Dermis blood vessel endothelial cell (primary cell): ENCODE measurements around the gene ZNF469. TPM values are rescaled to one million over a fixed set of nuclear protein-coding genes. Genes with fewer than 3 reads are reported as not detected.

ENCODE experiments used
- DNase-seq: peaks from one replicate; pipeline ENCODE4 v3.0.0; 2010
- total RNA-seq: library from RNA; depleted of rRNA; stranded (reverse); fragments of >200 nt; gene quantifications from 2 replicates; pipeline ENCODE4 v1.2.3, GENCODE V29; 2014

The ZNF469 gene, protein sequence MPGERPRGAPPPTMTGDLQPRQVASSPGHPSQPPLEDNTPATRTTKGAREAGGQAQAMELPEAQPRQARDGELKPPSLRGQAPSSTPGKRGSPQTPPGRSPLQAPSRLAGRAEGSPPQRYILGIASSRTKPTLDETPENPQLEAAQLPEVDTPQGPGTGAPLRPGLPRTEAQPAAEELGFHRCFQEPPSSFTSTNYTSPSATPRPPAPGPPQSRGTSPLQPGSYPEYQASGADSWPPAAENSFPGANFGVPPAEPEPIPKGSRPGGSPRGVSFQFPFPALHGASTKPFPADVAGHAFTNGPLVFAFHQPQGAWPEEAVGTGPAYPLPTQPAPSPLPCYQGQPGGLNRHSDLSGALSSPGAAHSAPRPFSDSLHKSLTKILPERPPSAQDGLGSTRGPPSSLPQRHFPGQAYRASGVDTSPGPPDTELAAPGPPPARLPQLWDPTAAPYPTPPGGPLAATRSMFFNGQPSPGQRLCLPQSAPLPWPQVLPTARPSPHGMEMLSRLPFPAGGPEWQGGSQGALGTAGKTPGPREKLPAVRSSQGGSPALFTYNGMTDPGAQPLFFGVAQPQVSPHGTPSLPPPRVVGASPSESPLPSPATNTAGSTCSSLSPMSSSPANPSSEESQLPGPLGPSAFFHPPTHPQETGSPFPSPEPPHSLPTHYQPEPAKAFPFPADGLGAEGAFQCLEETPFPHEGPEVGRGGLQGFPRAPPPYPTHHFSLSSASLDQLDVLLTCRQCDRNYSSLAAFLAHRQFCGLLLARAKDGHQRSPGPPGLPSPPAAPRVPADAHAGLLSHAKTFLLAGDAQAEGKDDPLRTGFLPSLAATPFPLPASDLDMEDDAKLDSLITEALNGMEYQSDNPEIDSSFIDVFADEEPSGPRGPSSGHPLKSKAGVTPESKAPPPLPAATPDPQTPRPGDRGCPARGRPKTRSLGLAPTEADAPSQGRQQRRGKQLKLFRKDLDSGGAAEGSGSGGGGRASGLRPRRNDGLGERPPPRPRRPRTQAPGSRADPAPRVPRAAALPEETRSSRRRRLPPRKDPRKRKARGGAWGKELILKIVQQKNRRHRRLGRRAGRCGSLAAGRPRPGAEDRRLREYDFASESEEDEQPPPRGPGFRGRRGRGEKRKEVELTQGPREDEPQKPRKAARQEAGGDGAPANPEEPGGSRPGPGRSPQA (N-terminal part only)
- total RNA-seq, result 0.79 and 1.0 TPM in 2 replicates

DNA sequence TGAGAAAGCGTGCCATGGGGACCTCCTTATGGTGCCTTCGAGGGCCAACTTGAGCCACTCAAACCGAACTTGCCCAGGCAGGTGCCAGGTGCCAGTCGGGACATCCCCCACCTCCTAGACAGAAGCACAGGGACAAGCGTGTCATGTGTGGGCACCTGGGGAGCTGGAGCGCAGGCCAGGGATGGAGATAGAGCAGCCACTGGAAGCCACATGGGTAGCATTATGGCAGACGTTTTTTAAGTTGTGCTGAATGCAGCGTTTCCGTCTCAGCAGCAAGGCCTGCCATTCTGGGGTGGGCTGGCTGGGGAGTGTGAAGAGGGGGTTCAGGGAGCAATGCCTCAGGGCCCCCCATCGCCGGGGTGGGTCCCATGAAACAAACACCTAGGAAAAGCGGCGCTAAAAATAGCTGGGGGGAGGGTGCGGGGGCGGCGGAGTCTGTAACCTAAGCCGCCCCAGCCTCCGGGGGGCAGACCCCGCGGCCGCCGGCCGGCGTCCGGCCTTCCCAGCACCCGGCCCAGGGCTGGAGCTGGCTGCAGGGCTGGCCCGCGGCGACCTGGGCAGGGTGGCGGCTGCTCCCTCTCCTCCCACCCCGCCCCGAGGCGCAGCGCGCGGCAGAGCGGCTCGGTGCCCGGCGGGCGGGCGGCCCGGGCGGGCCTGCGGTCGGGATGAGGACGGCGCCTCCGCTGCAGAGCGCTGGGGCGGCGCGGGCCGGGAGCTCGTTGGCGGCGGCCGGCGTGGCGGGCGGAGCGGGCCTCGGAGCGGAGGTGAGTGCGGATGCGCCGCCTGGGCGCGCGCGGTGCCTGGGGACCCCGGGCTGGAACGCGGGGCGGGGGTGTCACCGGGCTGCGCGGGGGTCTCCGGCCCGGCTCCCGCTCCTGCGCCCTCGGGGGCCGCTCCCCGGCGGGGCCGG lies at the start of gene ZNF469:
TSS of gene ZNF469 (plus strand) at position 469 of the 910 bp plus-strand sequence. CDS start 44,512 bp downstream, outside the sequence.
- peak; percentile 28 for DNase-seq

DNA sequence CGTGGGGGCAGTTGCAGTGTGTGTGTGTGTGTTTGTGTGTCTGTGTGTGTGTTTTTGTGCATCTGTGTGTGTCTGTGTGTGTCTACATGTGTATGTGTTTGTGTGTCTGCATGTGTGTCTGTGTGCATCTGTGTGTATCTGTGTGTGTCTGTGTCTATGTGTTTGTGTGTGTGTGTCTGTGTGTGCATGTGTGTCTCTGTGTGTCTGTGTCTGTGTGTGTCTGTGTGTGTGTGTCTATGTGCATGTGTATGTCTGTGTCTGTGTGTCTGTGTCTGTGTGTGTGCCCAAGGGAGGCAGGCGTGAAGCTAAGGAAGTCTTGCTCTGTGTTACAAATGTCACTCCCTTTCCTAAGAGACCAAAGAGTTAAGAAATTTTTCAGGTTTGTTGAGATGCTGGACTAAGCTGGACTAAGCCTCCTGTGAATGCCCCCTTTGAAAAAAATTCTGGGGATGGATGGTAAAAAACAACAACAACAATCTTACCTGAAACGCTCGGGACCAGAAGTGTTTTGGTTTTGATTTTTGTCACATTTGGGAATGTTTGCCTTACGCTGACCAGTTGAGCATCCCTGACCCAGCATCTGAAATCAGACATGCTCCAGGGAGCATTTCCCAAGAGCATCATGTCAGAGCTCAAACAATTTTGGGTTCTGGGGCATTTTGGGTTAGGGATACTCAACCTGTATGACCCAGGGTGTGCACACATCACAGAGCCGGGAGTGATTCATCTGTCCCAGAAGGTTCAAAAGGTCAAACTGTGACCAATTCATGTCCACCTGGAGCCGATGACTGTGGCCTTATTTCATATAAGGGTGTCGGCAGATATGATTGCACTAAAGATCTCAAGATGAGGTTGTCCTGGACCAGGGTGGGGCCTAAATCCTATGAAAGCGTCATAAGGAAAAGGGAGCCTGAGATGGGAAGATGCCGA lies 48.6 kb upstream of the ZNF469 start:
- no peak for DNase-seq

DNA sequence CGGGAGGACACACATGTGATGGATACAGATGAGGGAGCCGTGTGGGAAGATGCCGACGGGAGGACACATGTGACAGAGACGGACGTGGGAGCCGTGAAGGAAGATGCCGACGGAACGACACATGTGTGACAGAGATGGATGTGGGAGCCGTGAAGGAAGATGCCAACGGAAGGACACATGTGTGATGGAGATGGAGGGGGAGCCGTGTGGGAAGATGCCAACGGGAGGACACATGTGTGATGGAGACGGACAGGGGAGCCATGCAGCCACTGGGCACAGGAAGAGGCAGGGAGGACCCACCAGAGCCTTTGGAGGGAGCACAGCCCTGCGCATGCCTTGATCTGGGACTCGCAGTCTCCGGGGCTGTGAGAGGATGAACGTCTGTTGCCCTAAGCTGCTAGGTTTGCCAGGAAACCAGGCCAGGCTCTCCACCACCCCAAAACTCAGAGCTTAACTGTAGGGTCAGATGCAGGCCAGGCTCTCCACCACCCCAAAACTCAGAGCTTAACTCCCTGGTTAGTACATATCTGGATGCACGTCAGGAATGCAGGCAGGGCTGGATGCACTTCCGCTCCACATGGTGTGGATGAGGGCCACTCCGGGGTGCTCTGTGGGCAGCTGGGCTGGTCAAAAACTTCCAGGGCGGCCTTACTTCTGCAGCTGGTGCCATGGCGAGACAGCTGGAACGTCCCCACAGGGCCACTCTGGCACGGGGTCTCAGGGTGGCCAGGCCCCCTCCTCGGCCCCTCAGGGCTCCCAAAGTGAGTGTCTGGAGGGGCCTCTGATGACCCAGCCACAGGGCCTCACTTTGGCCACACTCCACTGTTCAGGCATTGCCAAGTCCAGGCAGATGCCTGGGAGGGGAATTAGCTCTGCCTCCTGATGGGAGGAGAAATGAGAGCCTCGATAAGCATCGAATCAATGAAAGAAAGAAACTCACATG lies 47.7 kb upstream of the ZNF469 start:
- DNase-seq, result no peak

DNA sequence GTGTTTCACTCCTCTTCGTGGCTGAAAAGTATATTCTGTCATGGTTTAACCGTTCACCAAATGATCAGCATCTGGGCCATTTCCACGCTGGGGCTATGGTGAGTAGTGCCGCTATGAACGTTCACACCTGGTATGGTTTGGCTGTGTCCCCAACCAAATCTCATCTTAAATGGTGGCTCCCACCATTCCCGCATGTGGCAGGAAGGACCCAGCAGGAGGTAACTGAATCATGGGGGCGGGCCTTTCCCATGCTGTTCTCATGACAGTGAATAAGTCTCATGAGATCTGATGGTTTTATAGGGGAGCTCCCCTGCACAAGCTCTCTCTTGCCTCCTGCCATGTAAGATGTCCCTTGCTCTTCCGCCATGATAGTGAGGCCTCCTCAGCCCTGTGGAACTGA lies 45.7 kb upstream of the ZNF469 start:
- no peak for DNase-seq

DNA sequence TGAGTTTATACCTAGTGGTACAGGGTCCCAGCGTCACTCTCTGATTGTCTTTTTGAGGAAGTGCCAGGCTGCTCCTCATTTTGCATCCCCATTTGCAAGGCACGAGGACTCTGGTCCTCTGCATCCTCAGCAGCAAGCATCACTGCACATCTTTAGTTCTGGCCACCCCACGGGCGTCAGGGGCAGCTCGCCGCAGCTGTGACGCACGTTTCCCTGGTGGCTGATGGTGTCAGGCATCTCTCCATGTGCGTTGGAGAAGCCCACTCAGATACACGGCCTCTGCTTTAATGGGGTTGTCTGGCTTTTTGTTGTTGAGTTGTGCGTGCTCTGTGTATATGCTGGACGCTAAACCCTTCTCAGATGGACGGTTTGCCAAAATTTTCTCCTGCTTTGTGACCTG lies 45.2 kb upstream of the ZNF469 start:
- DNase-seq, result no peak

DNA sequence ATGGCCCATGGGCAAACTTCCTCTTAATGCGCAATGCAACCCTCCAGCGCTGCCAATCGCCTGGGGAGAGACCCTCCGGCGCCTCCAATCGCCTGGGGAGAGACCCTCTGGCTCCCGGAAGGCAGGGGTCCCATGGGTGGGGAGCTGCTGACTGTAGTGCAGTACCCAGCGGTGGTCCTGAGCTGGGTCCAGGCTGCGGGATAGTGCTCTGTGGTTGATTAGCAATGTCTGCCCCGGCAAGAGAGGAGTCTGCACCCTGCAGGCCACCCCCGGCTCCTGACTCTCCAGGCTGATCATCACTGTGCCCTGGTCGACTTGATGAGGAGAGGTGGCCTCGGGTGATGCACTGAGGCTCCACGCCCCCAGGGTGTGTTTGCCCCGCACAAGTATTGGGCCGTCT lies 44.6 kb upstream of the ZNF469 start:
- DNase-seq, result no peak

DNA sequence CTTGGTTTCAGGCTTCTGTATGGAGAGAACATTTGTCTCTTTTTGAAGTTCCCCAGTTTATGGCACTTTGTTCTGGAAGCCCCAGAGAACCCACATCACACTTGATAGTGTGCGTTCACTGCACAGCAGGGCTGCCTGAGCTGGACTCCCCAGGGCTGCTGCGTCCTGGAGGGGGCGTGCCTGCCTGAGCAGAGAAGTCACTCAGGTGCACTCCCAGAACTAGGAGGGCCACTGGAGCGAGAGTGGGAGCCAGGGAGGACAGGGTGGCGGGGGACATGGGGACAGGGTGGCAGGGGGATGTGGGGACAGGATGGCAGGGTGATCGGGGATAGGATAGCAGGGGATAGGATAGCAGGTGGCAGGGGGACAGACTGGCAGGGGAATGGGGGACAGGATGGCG lies 43.9 kb upstream of the ZNF469 start:
- no peak for DNase-seq

DNA sequence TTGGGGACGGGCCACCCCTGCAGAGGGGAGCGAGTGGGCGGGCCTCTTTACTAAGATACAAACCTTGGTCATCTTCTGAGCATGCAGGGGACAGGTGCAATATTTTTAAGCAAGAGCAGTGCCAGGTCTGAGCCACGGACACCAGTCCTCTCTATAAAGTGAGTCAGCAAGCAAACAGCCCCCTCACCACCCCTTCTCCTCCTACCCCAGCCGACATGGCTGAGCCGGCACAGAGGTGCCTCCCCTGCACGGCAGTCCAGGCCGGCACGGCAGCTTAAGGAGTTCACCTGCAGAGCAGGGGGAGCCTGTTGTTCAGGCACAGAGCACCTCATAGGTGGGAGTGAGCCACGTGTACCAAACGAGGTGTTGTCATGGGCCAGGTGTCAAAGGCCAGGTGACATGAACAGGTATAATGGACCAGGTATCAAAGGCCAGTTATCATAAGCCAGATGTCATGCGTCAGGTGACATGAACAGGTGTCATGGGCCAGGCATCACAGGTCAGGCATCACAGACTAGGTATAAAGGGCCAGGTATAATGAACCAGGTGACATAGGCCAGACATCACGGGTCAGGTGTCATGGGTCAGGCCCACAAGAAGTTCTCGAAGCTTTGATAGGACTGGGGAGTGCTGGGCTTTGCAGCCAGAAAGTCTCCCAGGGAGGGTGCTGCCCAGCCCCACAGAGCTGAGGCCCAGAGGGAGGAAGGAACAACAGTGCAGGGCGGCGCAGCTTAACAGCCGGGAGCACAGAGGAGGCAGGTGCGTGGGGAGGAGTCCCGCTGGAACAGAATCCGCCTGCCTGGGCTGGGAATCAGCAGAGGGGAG lies 42.6 kb upstream of the ZNF469 start:
- no peak for DNase-seq

DNA sequence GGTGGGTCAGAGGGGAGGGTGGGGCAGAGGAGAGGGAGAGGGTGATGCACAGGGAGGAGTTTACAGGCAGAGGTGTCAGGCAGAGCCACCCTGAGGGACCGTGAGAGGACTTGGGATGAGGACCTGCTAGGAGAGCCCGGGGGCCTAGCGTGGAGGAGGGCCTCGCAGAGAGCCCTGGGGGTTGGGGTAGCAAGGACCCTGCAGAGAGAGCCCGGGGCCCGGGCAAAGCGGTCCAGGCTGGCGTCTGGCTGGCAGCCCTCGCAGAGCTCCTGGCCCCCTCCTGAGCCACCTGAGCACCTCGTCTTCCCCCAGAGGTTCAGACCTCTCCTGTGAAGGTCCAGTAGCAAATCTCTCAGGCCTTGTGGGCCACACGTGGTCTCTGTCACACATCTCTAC lies 42.0 kb upstream of the ZNF469 start:
- DNase-seq, result no peak

DNA sequence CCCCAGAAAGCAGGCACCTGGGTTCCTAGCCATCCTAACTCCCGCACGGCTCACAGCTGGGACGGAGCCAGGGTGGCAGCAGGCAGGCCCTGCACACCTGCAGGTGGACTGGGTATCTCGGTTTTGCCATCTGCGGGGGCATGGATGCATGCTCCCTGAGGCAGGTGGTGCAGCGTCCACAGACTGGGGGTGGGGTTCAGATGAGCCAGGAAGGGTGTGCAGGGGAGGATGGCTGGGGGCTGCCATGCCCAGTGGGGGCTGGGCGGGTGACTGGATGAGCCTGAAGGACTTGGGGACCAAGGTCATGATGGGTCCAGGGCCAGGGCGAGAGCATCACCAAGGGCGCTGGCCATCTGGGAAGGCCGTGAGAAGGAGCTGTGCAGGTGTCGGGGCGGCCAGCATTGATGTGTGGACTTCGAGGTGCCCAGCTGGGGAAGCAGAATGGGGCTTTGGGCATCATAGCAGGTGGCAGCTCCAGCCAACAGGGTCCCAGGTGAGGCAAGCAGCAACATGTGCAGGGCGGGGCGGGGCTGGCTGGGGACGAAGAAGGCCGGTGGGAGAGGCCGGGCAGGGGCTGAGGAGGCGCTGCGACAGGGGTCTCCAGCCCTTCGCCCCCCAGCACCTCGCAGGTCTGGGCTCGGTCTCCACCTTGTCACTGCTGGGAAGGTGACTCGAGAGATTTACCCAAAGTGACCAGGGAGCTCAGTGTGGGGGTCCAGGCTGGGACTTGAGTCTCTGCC lies 41.0 kb upstream of the ZNF469 start:
- DNase-seq, result no peak

DNA sequence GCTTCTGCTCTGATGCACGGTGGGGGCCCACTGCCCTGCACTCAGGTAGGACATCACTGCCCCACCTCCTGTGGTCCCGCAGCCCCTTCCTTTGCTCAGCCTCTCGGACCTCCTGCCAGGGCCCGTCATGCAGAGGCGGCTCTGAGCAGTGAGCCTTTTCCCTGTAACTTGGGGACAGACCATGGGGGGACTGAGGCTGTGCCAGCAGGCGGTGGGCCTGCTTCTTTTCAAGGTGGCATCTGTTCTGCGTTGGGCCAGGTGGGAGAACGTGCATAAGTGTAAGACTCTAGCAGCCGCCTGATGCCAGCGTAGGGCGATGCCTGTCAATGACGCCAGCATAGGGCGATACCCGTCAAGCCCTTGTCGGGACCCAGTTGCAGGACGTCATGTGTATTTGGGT lies 40.3 kb upstream of the ZNF469 start:
- DNase-seq, result no peak

DNA sequence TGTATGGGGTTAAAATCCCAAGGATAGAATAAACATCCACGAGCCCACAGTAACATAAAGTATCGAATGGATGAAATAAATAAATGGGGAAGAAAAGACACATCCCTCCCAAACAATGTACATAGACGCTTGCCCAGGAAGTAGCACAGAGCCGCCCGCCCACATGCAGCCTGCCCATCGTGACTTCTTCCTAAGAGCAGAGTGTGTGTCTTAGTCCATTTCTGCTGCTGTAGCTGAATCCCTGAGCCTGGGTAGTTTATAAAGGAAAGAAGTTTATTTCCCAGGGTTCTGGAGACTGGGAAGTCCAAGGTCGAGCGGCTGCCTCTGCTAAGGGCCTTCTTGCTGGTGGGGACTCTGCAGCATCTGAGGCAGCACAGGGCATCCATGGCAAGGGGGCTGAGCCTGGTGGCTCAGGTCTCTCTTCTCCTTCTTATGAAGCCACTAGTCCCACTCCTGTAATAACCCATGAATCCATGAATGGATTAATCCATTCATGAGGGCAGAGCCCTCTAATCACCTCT lies 39.4 kb upstream of the ZNF469 start:
- no peak for DNase-seq

DNA sequence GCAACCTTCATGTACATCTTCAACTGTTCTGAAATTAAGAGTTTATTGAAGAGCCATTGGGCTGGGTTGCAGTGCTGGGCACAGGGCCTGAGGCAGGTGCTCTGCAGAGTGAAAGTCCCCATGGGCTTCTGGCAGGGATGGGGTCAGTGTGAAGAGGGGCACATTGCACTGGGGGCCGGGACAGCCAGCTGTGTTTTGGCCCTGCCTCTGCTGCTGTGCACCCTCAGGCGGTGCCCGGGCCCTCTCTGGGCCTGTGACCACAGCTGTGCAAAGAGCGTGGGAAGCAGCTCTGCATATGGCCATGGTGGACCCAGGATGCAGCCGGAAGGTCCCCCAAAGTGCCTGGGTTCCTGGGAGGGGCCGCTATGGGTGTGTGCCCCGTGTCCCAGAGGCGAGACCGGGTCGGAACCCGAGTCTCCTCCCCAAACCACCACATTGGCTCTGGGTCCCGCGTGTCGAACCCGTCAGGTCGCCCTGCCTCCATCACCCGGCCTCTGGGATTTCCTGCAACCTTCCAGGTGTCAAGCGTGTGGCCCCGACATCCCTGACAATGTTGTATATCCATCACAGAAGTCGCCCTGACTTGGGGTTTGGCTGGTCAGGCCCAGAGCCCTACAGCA lies 38.2 kb upstream of the ZNF469 start:
- no peak for DNase-seq

DNA sequence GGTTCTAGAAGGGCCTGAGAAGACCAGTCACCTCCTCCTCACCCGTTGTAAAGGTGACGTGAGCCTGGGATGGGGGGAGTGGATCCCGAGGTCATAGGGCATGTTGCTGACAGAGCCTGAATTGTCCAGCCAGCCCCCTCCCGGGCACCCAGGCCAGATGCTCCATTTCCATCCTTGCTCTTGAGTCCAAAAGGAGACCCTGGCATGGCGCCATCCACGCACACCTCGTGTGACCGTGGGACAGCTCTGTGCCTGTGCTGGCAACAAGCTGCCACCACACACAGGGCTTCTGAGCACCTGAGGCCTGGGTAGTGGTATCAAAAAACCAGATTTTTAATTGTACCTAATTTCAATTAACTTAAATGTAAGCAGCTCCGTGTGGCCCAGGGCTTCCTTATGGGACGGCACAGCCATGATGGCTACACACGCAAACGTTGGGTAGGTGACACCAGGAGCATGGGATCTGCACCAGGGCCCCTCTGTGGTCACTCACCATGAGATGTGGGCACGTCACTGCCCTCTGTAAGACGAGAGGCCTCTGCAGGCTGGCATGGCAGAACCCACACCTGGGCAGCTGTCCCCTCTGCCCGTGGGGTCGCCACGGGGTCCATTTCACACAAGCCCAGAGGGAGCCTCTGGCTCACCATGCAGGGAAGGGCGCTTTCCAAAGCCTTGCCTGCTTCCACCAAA lies 37.6 kb upstream of the ZNF469 start:
- no peak for DNase-seq

DNA sequence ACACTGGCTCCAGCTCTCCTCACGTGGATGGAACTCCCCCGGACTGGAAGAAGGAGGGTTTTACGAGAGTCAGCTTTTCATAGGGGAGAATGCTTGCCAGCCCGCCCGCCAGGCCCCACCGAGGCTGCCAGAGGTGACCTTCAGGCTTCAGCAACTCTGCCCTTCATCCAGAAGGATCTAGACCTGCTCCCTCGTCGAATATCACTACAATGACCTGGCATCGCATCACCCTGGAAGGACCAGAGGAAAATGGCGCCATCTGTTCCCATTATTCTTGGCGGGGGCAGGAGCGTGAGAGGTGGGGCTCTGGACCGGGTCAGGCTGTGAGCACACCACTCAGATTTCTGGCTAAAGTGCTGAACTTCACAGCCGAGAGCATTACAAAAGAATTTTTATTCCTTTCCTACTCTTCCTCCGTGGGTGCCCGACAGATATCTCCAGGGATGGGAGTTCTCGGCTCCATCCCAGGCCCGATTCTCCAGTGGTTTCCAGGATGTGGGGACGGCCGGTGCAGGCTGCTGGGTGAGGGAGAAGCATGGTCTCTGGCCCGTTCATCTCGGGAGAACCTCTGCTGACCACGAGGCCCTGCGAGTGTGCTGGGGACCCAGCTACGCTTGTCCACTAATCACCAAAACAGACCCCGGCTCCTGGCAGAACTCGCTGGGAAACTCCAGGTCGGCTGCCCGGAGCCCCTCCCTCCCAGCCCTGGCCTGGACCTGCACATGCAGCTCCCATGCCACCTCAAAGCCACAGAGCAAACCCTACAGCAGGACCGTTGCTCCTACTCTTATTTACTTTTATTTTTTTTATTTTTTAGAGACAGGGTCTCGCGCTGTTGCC lies 36.8 kb upstream of the ZNF469 start:
- DNase-seq, result no peak
